GM18502 (cell line): ENCODE results near the gene CTTN.
"Not testable (repeated sequence)": the region's sequence is repeated elsewhere in the genome, so short reads cannot be mapped to it uniquely, and the experiment has no call there.

ENCODE experiments used
- ATAC-seq: cut with Tn5 transposase; IDR thresholded peaks from one replicate; pipeline ENCODE4 v1.9.1; 2021; ENCODE audit warnings: mild to moderate bottlenecking; ENCODE audit not compliant: unreplicated experiment, poor library complexity

Gene CTTN

GRCh38 chr11:70407814-70408213 is 9.5 kb downstream of the CTTN start:
- ATAC-seq, result no peak

- ATAC-seq, result not testable (repeated sequence)
Measured at GRCh38 chr11:70408326-70408725, 10.0 kb downstream of the CTTN start.

- ATAC-seq, result no peak
Measured at GRCh38 chr11:70409437-70409836, 11.1 kb downstream of the CTTN start.

GRCh38 chr11:70409871-70410270 is 11.5 kb downstream of the CTTN start:
- ATAC-seq, result no peak

- no peak for ATAC-seq
Measured at GRCh38 chr11:70410276-70411205, 12.2 kb downstream of the CTTN start.

GRCh38 chr11:70411713-70412452 is 13.6 kb downstream of the CTTN start:
- no peak for ATAC-seq

- no peak for ATAC-seq
Measured at GRCh38 chr11:70413151-70413550, 14.8 kb downstream of the CTTN start.

GRCh38 chr11:70414341-70415100 is 16.2 kb downstream of the CTTN start:
- ATAC-seq, result no peak

- no peak for ATAC-seq
Measured at GRCh38 chr11:70415191-70415590, 16.9 kb downstream of the CTTN start.

- ATAC-seq, result no peak
Measured at GRCh38 chr11:70415642-70416395, 17.5 kb downstream of the CTTN start.

- ATAC-seq, result no peak
Measured at GRCh38 chr11:70416881-70417280, 18.6 kb downstream of the CTTN start.

- no peak for ATAC-seq
Measured at GRCh38 chr11:70418130-70418529, 19.8 kb downstream of the CTTN start.

GRCh38 chr11:70419307-70420007 is 21.1 kb downstream of the CTTN start:
- ATAC-seq, result no peak

- no peak for ATAC-seq
Measured at GRCh38 chr11:70420008-70420464, 21.7 kb downstream of the CTTN start.

- ATAC-seq, result no peak
Measured at GRCh38 chr11:70420496-70420895, 22.2 kb downstream of the CTTN start.

GRCh38 chr11:70421123-70421522 is 22.8 kb downstream of the CTTN start:
- no peak for ATAC-seq

GRCh38 chr11:70422692-70423522 is 24.6 kb downstream of the CTTN start:
- no peak for ATAC-seq
